K562 (cell line): ENCODE measurements around the gene SLC35F2. TPM values are rescaled to one million over a fixed set of nuclear protein-coding genes. Genes with fewer than 3 reads are reported as not detected.

Experiments
- ATAC-seq: fragments of 200-7000 bp; cut with Tn5 transposase; 3 replicates; pipeline ENCODE4 v1.9.1; 2020; ENCODE audit warnings: moderate library complexity
- BruUV-seq: library from RNA; stranded (reverse); fragments of 400-500 nt; replicated peaks from 2 replicates; lab custom pipeline; 2021; lab: Mats Ljungman, UMichigan
- CTCF ChIA-PET: fragments of 300-600 bp; formaldehyde crosslinking; extraction: SDS; loops from one replicate; lab custom pipeline; 2021; ENCODE audit warnings: low intra/inter-chr PET ratio; lab: Yijun Ruan, JAX
- POLR2A ChIA-PET: fragments of 300-600, 350-650 bp; sonication (Branson Sonifier 250); formaldehyde crosslinking; extraction: SDS; loops from one replicate; lab custom pipeline; 2021; ENCODE audit warnings: antibody characterized with exemption, inconsistent platforms; lab: Yijun Ruan, JAX
- DNase-seq, 4 experiments: peaks; one replicate each; pipeline versions ENCODE4 v3.0.0 to v3.0.0-alpha.2; 2011 to 2018; ENCODE audit warnings: low spot score in 3 of 4, mixed read lengths in 3 of 4; ENCODE audit errors: extremely low read depth in 1 of 4
- FAIRE-seq: peaks from 2 replicates; lab custom pipeline; 2011; peaks lifted over from hg19 to GRCh38; lab: Jason Lieb, UNC
- H2AFZ ChIP-seq: 2 replicates; pipeline ENCODE4 v1.6.0; 2011; ENCODE audit warnings: low read depth, low read length, control low read depth, inconsistent platforms
- H3K27ac ChIP-seq: fragments of 200-600 bp; 3 replicates; pipeline ENCODE4 v1.8.0; 2011; ENCODE audit warnings: low read depth, mild to moderate bottlenecking, control low read depth, inconsistent platforms, low read length, moderate library complexity, mixed read lengths; ENCODE audit errors: extremely low read depth
- H3K27me3 ChIP-seq, 2 experiments: fragments of 300-600 bp in 1 of 2; 2 replicates in 1 of 2; 3 replicates in 1 of 2; pipeline versions ENCODE4 v1.6.0 to v1.8.0; 2011; ENCODE audit warnings: inconsistent platforms in 2 of 2, low read length in 2 of 2, mild to moderate bottlenecking in 1 of 2, mixed read lengths in 1 of 2, moderate library complexity in 1 of 2; ENCODE audit not compliant: control insufficient read depth in 2 of 2, insufficient read depth in 2 of 2
- H3K36me3 ChIP-seq: fragments of 300-600 bp; 3 replicates; pipeline ENCODE4 v1.8.0; 2011; ENCODE audit warnings: mild to moderate bottlenecking, low read length, inconsistent platforms; ENCODE audit not compliant: control insufficient read depth, insufficient read depth
- H3K4me1 ChIP-seq, 2 experiments: fragments of 200-600 bp in 1 of 2; replicated peaks in 1 of 2; 2 replicates in 1 of 2; 3 replicates in 1 of 2; pipeline versions ENCODE4 v1.5.1 to v1.8.0; 2011; ENCODE audit warnings: inconsistent platforms in 2 of 2, low read length in 2 of 2, mild to moderate bottlenecking in 1 of 2, mixed read lengths in 1 of 2, moderate library complexity in 1 of 2; ENCODE audit not compliant: control insufficient read depth in 2 of 2, insufficient read depth in 2 of 2
- H3K4me2 ChIP-seq: 2 replicates; pipeline ENCODE4 v1.6.1; 2011; ENCODE audit warnings: low read length, control low read depth, inconsistent platforms, mixed read lengths; ENCODE audit not compliant: insufficient read depth
- H3K4me3 ChIP-seq: fragments of 200-600 bp; sonication (generic), shearing (Covaris generic); 2 replicates; pipeline ENCODE4 v1.5.1; 2016; ENCODE audit warnings: control low read depth, inconsistent platforms
- H3K79me2 ChIP-seq: fragments of 200-600 bp; 3 replicates; pipeline ENCODE4 v1.8.0; 2011; ENCODE audit warnings: low read length, inconsistent platforms; ENCODE audit not compliant: control insufficient read depth, insufficient read depth
- H3K9ac ChIP-seq, 2 experiments: 2 replicates each; pipeline versions ENCODE4 v1.6.0 to v1.6.1; 2011; ENCODE audit warnings: low read depth in 2 of 2, low read length in 2 of 2, control low read depth in 1 of 2, inconsistent platforms in 1 of 2, mild to moderate bottlenecking in 1 of 2, mixed read lengths in 1 of 2; ENCODE audit not compliant: insufficient read depth in 1 of 2
- H3K9me1 ChIP-seq: one replicate; pipeline ENCODE4 v1.6.0; 2011; ENCODE audit warnings: inconsistent platforms, mild to moderate bottlenecking, low read length, moderate library complexity; ENCODE audit not compliant: control insufficient read depth, insufficient read depth
- H3K9me3 ChIP-seq: replicated peaks from 2 replicates; pipeline ENCODE4 v1.5.1; 2011; ENCODE audit warnings: low read depth, low read length, inconsistent platforms; ENCODE audit not compliant: control insufficient read depth, insufficient read depth
- H4K20me1 ChIP-seq: replicated peaks from 2 replicates; pipeline ENCODE4 v1.6.1; 2011; ENCODE audit warnings: low read length, inconsistent platforms, mixed read lengths; ENCODE audit not compliant: control insufficient read depth, insufficient read depth
- BCOR ChIP-seq: fragments of 450-650 bp; IDR thresholded peaks from 2 replicates; pipeline ENCODE4 v1.6.1; 2016
- CBX3 ChIP-seq, 2 experiments: IDR thresholded peaks; 1 replicate in 1 of 2; 2 replicates in 1 of 2; pipeline ENCODE4 v1.6.1; 2012; ENCODE audit warnings: inconsistent platforms in 2 of 2, low read length in 2 of 2, borderline replicate concordance in 1 of 2, control low read depth in 1 of 2
- NR4A1 ChIP-seq, 2 experiments: fragments of 250-450 bp in 1 of 2; fragments of 450-650 bp in 1 of 2; sonication (Bioruptor Pico) in 1 of 2; IDR thresholded peaks; 2 replicates each; pipeline versions ENCODE4 v1.4.0 to v1.6.1; 2016 to 2020; ENCODE audit warnings: mild to moderate bottlenecking in 2 of 2, missing compliant biosample characterization in 1 of 2, missing genetic modification characterization in 1 of 2, moderate library complexity in 1 of 2
- RBM25 ChIP-seq: fragments of 200-400 bp; formaldehyde crosslinking; IDR thresholded peaks from 2 replicates; pipeline ENCODE4 v1.6.1; 2018; ENCODE audit warnings: low read length, low read depth, moderate library complexity; ENCODE audit not compliant: severe bottlenecking
- SIX5 ChIP-seq, 2 experiments: IDR thresholded peaks; 2 replicates each; pipeline ENCODE4 v1.6.1; 2011; ENCODE audit warnings: low read length in 2 of 2, borderline replicate concordance in 1 of 2, low read depth in 1 of 2, mild to moderate bottlenecking in 1 of 2, moderate library complexity in 1 of 2; ENCODE audit not compliant: insufficient read depth in 1 of 2
- ZNF146 ChIP-seq: IDR thresholded peaks from one replicate; pipeline ENCODE4 v1.6.1; 2018; ENCODE audit warnings: missing compliant biosample characterization; ENCODE audit not compliant: unreplicated experiment
- ZNF584 ChIP-seq: fragments of 200-800 bp; sonication (Bioruptor generic); IDR thresholded peaks from 2 replicates; pipeline ENCODE4 v1.6.1; 2016; ENCODE audit warnings: low read depth, mild to moderate bottlenecking, missing genetic modification characterization, missing compliant biosample characterization
- ZSCAN32 ChIP-seq: fragments of 450-650 bp; formaldehyde crosslinking; IDR thresholded peaks from 2 replicates; pipeline ENCODE4 v1.4.0; 2020; ENCODE audit warnings: mild to moderate bottlenecking, moderate library complexity
- WGBS: fragments of 100-300 bp; shearing (Covaris generic); methylation state at CpG from one replicate; pipeline ENCODE4 v1.1.6; 2016; ENCODE audit warnings: low coverage, mixed read lengths; ENCODE audit not compliant: insufficient coverage; ENCODE audit errors: missing lambda C conversion rate; 5-methylcytosine and 5-hydroxymethylcytosine counted together
- in situ Hi-C: fragments of 300-500 bp; cut with MboI; formaldehyde crosslinking; loops from 4 replicates; pipeline ENCODE4 v1.15.0; 2018; ENCODE audit warnings: inconsistent platforms, mixed read lengths
- intact Hi-C: fragments of 100-400 bp; cut with micrococcal nuclease; formaldehyde crosslinking; loops from 2 replicates; pipeline ENCODE4 v1.14.2; 2022
- polyA plus RNA-seq, 8 experiments: library from polyadenylated mRNA; depleted of rRNA in 4 of 8; stranded (reverse) in 5 of 8; unstranded in 3 of 8; fragments of >200 nt; fragmentation: Nextera tagmentation in 2 of 8; fragmentation: Illumina TruSeq in 1 of 8; extraction: Ambion mirVana in 2 of 8; extraction: Trizol in 1 of 8; gene quantifications; 2 replicates each; pipeline versions ENCODE4 v1.2.1 to v1.2.3, GENCODE V29; 2011 to 2014; ENCODE audit warnings: inconsistent platforms in 1 of 8, missing spikeins in 1 of 8
- total RNA-seq, 7 experiments: library from RNA; depleted of rRNA in 6 of 7; stranded (reverse); fragments of >200 nt in 6 of 7; fragmentation: Illumina TruSeq in 2 of 7; extraction: Trizol in 2 of 7; gene quantifications; 2 replicates each; pipeline versions ENCODE4 v1.2.1 to v1.2.3, GENCODE V29; 2011 to 2021; ENCODE audit warnings: low replicate concordance in 1 of 7

SLC35F2 gene
- total and polyA plus RNA-seq, 9 of the 15 experiments (the other 6 are each of a cell fraction or from before 2014, with no cell fraction given): 28.6 to 63.9 (median 53.4) TPM

GRCh38 chr11:107819361-107820014 is 39.1 kb downstream of the SLC35F2 start (continued):
- no peak for TF ChIP-seq CBX3 (IDR thresholded peaks at IDR 0.05; ENCODE audit: borderline replicate concordance in 1 of 2, low read length in 2 of 2)

DNA sequence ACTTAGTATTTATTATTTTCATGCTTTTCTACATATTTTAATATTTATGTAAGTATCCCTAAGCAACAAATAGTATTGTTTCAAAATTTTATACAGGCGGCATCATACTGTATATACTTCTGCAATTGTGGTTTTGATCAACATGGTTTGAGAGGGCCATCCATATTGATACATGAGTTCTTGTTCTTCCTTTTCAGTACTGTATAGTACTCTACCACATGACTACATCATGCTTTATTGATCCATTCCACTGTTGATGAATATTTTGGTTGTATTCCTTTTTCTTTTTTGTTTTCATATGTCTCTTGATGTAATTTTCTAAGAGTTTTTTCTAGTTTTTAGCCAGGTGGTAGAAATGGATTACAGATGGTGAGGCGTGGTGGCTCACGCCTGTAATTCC is 40.1 kb downstream of the SLC35F2 start:
- no peaks in the 10 kb centered on the region for H3K27me3 ChIP-seq

More for the DNA sequence above, 40.1 kb downstream of the SLC35F2 start:
- WGBS: 97% methylated on average over 3 of the region's 3 CpGs
- intact Hi-C loops: no loop called here
- POLR2A ChIA-PET: no interaction called here
- no peaks in the 10 kb centered on the region for H3K4me1 ChIP-seq
- H4K20me1 ChIP-seq: 0 out of 2 replicates have a peak, but pooled peaks cover 6% of the 10 kb centered on the region
- CTCF ChIA-PET: no interaction called here
- no TSS peak for BruUV-seq
- in situ Hi-C loops: no loop called here
- H3K36me3 ChIP-seq: peaks cover 6% of the 10 kb centered on the region; the same call in 2 of the 3 replicates
- peaks cover 60% of the 10 kb centered on the region for H3K79me2 ChIP-seq
- H2AFZ ChIP-seq: no peak overlapping the region
- H3K4me2 ChIP-seq: no peak overlapping the region
- ATAC-seq (no peak), DNase-seq (no peak), FAIRE-seq (no peak)
- no peak overlapping the region for H3K27ac ChIP-seq
- no peaks in the 10 kb centered on the region for H3K9me1 ChIP-seq
- no peaks in the 10 kb centered on the region for H3K9me3 ChIP-seq
- no peak overlapping the region for H3K9ac ChIP-seq
- H3K4me3 ChIP-seq: no peak overlapping the region
- TF ChIP-seq ZSCAN32 (CRISPR knock-in tag): no peak
- no peak for TF ChIP-seq SIX5 (IDR thresholded peaks at IDR 0.05; ENCODE audit: borderline replicate concordance in 1 of 2, insufficient read depth in 1 of 2, low read depth in 1 of 2, low read length in 2 of 2)
- TF ChIP-seq ZNF584 (CRISPR knock-in tag): no peak
- TF ChIP-seq NR4A1 (CRISPR knock-in tag; IDR thresholded peaks at IDR 0.05): no peak
- no peak for TF ChIP-seq NR4A1 (tag; IDR thresholded peaks at IDR 0.05)
- peak; percentile 72 for TF ChIP-seq ZNF146 (CRISPR knock-in tag)
- no peak for TF ChIP-seq BCOR
- peak; percentile 27 for TF ChIP-seq RBM25
